ENCODE data around the gene KCNMB2.

KCNMB2 gene

GRCh38 chr3:178567611-178568010, 31.4 kb downstream of the KCNMB2 start:
- TF ChIP-seq CTCF (IDR thresholded peaks at IDR 0.05; ENCODE audit: low read depth, low read length), result no peak
- no peak overlapping the region for H3K27ac ChIP-seq
- H3K36me3 ChIP-seq, result no peaks in the 10 kb centered on the region
- no peaks in the 10 kb centered on the region for H3K27me3 ChIP-seq (ENCODE audit: insufficient read depth, low read depth, severe bottlenecking)
- H3K4me3 ChIP-seq (ENCODE audit: low read depth, low read length), result no peak overlapping the region
- DNase-seq, result no peak
- H3K9me3 ChIP-seq (ENCODE audit: severe bottlenecking), result no peaks in the 10 kb centered on the region

GRCh38 chr3:178568155-178568731, 32.0 kb downstream of the KCNMB2 start:
- H3K4me3 ChIP-seq (ENCODE audit: low read depth, low read length), result no peak overlapping the region
- no peak overlapping the region for H3K27ac ChIP-seq
- no peaks in the 10 kb centered on the region for H3K9me3 ChIP-seq (ENCODE audit: severe bottlenecking)
- no peaks in the 10 kb centered on the region for H3K36me3 ChIP-seq
- no peaks in the 10 kb centered on the region for H3K27me3 ChIP-seq (ENCODE audit: insufficient read depth, low read depth, severe bottlenecking)
- no peak for DNase-seq
- no peak for TF ChIP-seq CTCF (IDR thresholded peaks at IDR 0.05; ENCODE audit: low read depth, low read length)

- Histone ChIP-seq H3K9me3 (ENCODE audit: severe bottlenecking) (no peaks in the 10 kb centered on the region), H3K36me3 (no peaks in the 10 kb centered on the region), H3K27me3 (ENCODE audit: insufficient read depth, low read depth, severe bottlenecking) (no peaks in the 10 kb centered on the region), H3K4me3 (ENCODE audit: low read depth, low read length) (no peak overlapping the region), H3K27ac (no peak overlapping the region)
- no peak for TF ChIP-seq CTCF (IDR thresholded peaks at IDR 0.05; ENCODE audit: low read depth, low read length)
- DNase-seq, result no peak
These were observed 32.7 kb downstream of the KCNMB2 start for GRCh38 chr3:178568911-178569310.

GRCh38 chr3:178569826-178570225, 33.6 kb downstream of the KCNMB2 start:
- H3K27ac ChIP-seq, result no peak overlapping the region
- H3K4me3 ChIP-seq (ENCODE audit: low read depth, low read length), result no peak overlapping the region
- no peaks in the 10 kb centered on the region for H3K9me3 ChIP-seq (ENCODE audit: severe bottlenecking)
- no peaks in the 10 kb centered on the region for H3K27me3 ChIP-seq (ENCODE audit: insufficient read depth, low read depth, severe bottlenecking)
- DNase-seq, result no peak
- no peaks in the 10 kb centered on the region for H3K36me3 ChIP-seq
- no peak for TF ChIP-seq CTCF (IDR thresholded peaks at IDR 0.05; ENCODE audit: low read depth, low read length)

- no peak for TF ChIP-seq CTCF (IDR thresholded peaks at IDR 0.05; ENCODE audit: low read depth, low read length)
- no peaks in the 10 kb centered on the region for H3K27me3 ChIP-seq (ENCODE audit: insufficient read depth, low read depth, severe bottlenecking)
- no peak overlapping the region for H3K4me3 ChIP-seq (ENCODE audit: low read depth, low read length)
- no peak for DNase-seq
- no peak overlapping the region for H3K27ac ChIP-seq
- no peaks in the 10 kb centered on the region for H3K9me3 ChIP-seq (ENCODE audit: severe bottlenecking)
- H3K36me3 ChIP-seq, result no peaks in the 10 kb centered on the region
These were observed 47.8 kb downstream of the KCNMB2 start for GRCh38 chr3:178583963-178584575.

Data from WERI-Rb-1 (cell line).